ENCODE data around the gene CACNA1E. TPM values are rescaled to one million over a fixed set of nuclear protein-coding genes. Genes with fewer than 3 reads are reported as not detected.

The CACNA1E gene
- total RNA-seq, 1 donor from 2014 or later: 0.06 TPM

- no peaks in the 10 kb centered on the region for H3K9me3 ChIP-seq
- ATAC-seq (no peak), DNase-seq (no peak)
- no peak for TF ChIP-seq CTCF (IDR thresholded peaks at IDR 0.05)
- no peak overlapping the region for H3K4me3 ChIP-seq
- no peaks in the 10 kb centered on the region for H3K27me3 ChIP-seq
- no peak overlapping the region for H3K27ac ChIP-seq
- intact Hi-C loops (cut with DNase I): no loop called here
- no peaks in the 10 kb centered on the region for H3K4me1 ChIP-seq
- no peaks in the 10 kb centered on the region for H3K36me3 ChIP-seq
Measured at GRCh38 chr1:181718034-181718433, 234.7 kb downstream of the CACNA1E start.

GRCh38 chr1:181726320-181727012 is 243.1 kb downstream of the CACNA1E start:
- intact Hi-C loops (cut with DNase I): no loop called here
- H3K27ac ChIP-seq: no peak overlapping the region
- DNase-seq: no peak
- H3K4me1 ChIP-seq: no peaks in the 10 kb centered on the region
- no peak for TF ChIP-seq CTCF (IDR thresholded peaks at IDR 0.05)
- H3K9me3 ChIP-seq: no peaks in the 10 kb centered on the region
- H3K27me3 ChIP-seq: no peaks in the 10 kb centered on the region
- ATAC-seq: no peak
- no peak overlapping the region for H3K4me3 ChIP-seq
- H3K36me3 ChIP-seq: no peaks in the 10 kb centered on the region

GRCh38 chr1:181730606-181731005 is 247.3 kb downstream of the CACNA1E start:
- no peaks in the 10 kb centered on the region for H3K27me3 ChIP-seq
- no peak overlapping the region for H3K27ac ChIP-seq
- no peak for TF ChIP-seq CTCF (IDR thresholded peaks at IDR 0.05)
- intact Hi-C loops (cut with DNase I): no loop called here
- ATAC-seq: no peak
- H3K9me3 ChIP-seq: no peaks in the 10 kb centered on the region
- H3K36me3 ChIP-seq: no peaks in the 10 kb centered on the region
- H3K4me3 ChIP-seq: no peak overlapping the region
- no peak for DNase-seq
- no peaks in the 10 kb centered on the region for H3K4me1 ChIP-seq

DNA sequence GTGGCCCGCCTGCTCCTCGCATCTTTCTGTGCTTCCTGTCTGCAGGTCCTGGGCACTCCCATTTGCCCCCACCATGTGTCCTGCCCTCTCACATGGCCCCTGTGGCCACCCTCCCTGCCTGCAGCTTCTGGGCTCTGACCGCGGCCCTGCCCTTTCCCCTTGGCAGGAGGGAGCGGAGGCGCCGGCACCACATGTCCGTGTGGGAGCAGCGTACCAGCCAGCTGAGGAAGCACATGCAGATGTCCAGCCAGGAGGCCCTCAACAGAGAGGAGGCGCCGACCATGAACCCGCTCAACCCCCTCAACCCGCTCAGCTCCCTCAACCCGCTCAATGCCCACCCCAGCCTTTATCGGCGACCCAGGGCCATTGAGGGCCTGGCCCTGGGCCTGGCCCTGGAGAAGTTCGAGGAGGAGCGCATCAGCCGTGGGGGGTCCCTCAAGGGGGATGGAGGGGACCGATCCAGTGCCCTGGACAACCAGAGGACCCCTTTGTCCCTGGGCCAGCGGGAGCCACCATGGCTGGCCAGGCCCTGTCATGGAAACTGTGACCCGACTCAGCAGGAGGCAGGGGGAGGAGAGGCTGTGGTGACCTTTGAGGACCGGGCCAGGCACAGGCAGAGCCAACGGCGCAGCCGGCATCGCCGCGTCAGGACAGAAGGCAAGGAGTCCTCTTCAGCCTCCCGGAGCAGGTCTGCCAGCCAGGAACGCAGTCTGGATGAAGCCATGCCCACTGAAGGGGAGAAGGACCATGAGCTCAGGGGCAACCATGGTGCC is 249.1 kb downstream of the CACNA1E start:
- Histone ChIP-seq H3K27ac (no peak overlapping the region), H3K27me3 (no peaks in the 10 kb centered on the region), H3K4me1 (no peaks in the 10 kb centered on the region), H3K4me3 (no peak overlapping the region), H3K9me3 (no peaks in the 10 kb centered on the region), H3K36me3 (no peaks in the 10 kb centered on the region)
- no peak for TF ChIP-seq CTCF (IDR thresholded peaks at IDR 0.05)
- ATAC-seq (no peak), DNase-seq (no peak)
- intact Hi-C loops (cut with DNase I): no loop called here

GRCh38 chr1:181733486-181733885 is 250.2 kb downstream of the CACNA1E start:
- DNase-seq: no peak
- intact Hi-C loops (cut with DNase I): no loop called here
- no peak for ATAC-seq

More at GRCh38 chr1:181733486-181733885, 250.2 kb downstream of the CACNA1E start:
- Histone ChIP-seq H3K27ac (no peak overlapping the region), H3K36me3 (no peaks in the 10 kb centered on the region), H3K4me3 (no peak overlapping the region), H3K27me3 (no peaks in the 10 kb centered on the region), H3K9me3 (no peaks in the 10 kb centered on the region), H3K4me1 (no peaks in the 10 kb centered on the region)
- no peak for TF ChIP-seq CTCF (IDR thresholded peaks at IDR 0.05)
